ENCODE measurements around the gene TMEM41A. TPM values are rescaled to one million over a fixed set of nuclear protein-coding genes. Genes with fewer than 3 reads are reported as not detected.

The TMEM41A gene
- total RNA-seq, 1 donor from 2014 or later = 10.0 TPM

DNA sequence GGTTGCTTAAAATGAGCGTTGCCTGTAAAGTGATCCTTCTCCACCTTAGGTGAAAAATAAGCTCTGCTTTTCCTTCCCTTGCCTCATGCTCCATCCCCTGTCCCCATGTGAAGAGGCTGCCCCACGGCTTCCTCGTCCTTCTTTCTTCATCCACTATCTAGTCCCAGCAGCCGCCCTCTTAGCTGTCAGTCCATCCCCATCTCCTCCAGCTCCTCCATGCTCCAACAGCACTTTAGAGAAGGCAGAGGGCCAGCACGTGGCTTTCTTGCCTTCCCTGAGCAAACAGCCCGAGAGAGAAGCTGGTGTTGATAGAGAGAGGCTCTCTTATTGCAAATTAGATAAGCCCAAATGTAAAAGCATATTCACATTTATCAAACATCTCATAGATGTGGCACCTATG, 9.0 kb upstream of the TMEM41A start:
- Histone ChIP-seq H3K27me3 (ENCODE audit: low read depth) (no peaks in the 10 kb centered on the region), H3K4me3 (no peak overlapping the region), H3K9me3 (replicated peaks) (no peaks in the 10 kb centered on the region), H3K4me1 (peaks cover 13% of the 10 kb centered on the region), H3K36me3 (no peaks in the 10 kb centered on the region), H3K27ac (replicated peaks) (peak overlapping the region; percentile 31)
- intact Hi-C loops (cut with micrococcal nuclease) = no loop called here
- TF ChIP-seq, protein P1, sequence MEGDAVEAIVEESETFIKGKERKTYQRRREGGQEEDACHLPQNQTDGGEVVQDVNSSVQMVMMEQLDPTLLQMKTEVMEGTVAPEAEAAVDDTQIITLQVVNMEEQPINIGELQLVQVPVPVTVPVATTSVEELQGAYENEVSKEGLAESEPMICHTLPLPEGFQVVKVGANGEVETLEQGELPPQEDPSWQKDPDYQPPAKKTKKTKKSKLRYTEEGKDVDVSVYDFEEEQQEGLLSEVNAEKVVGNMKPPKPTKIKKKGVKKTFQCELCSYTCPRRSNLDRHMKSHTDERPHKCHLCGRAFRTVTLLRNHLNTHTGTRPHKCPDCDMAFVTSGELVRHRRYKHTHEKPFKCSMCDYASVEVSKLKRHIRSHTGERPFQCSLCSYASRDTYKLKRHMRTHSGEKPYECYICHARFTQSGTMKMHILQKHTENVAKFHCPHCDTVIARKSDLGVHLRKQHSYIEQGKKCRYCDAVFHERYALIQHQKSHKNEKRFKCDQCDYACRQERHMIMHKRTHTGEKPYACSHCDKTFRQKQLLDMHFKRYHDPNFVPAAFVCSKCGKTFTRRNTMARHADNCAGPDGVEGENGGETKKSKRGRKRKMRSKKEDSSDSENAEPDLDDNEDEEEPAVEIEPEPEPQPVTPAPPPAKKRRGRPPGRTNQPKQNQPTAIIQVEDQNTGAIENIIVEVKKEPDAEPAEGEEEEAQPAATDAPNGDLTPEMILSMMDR (IDR thresholded peaks at IDR 0.05; ENCODE audit: borderline replicate concordance) = no peak
- no peak for DNase-seq

DNA sequence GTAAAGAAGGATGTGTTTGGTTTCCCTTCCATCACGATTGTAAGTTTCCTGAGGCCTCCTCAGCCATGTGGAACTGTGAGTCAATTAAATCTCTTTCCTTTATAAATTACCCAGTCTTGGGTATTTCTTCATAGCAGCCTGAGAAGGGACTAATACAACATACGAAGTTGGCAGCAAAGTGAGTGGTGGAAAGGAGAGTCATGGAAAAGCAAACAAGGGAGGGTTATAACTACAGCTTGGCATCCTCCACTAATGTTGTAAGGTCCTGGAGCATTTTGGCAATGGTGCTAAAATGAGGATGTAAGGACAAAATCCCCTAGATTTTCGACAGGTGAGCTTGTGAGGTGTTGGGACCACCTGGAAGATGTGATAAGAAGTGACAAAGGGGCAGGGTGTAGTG, 5.8 kb upstream of the TMEM41A start:
- no peaks in the 10 kb centered on the region for H3K27me3 ChIP-seq (ENCODE audit: low read depth)
- TF ChIP-seq, protein P1 (IDR thresholded peaks at IDR 0.05; ENCODE audit: borderline replicate concordance) = no peak
- DNase-seq = no peak
- H3K36me3 ChIP-seq = no peaks in the 10 kb centered on the region
- H3K9me3 ChIP-seq (replicated peaks) = no peaks in the 10 kb centered on the region
- H3K4me3 ChIP-seq = no peak overlapping the region
- peaks cover 23% of the 10 kb centered on the region for H3K4me1 ChIP-seq
- intact Hi-C loops (cut with micrococcal nuclease) = no loop called here
- no peak overlapping the region for H3K27ac ChIP-seq (replicated peaks)

DNA sequence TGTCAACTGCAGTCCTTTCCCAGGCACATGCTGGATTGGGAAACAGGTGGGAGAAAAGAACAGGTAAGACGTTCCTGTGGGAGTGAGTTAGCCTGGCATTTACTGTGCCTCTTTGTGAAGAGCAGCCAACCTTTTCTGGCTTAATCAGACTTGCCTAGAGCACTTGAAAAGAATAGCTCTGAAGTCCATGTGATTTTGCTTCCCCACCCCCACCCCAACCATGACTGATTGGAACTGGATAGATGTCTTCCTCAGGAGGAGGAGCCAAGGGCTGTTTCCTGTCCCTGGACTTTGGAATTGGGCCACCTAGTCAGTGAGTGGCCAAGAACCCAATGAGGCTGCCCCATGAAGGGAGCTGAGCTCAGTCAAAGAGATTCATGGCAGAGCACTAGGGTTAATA, 4.7 kb upstream of the TMEM41A start:
- intact Hi-C loops (cut with micrococcal nuclease) = no loop called here
- peak overlapping the region; percentile 81 for H3K27ac ChIP-seq (replicated peaks)

GRCh38 chr3:185502987-185503386, 4.2 kb upstream of the TMEM41A start:
- Histone ChIP-seq H3K4me1 (peaks cover 37% of the 10 kb centered on the region), H3K27ac (replicated peaks) (peak overlapping the region; percentile 81), H3K27me3 (ENCODE audit: low read depth) (no peaks in the 10 kb centered on the region), H3K4me3 (no peak overlapping the region), H3K9me3 (replicated peaks) (no peaks in the 10 kb centered on the region), H3K36me3 (no peaks in the 10 kb centered on the region)
- peak; percentile 58 for DNase-seq
- intact Hi-C loops (cut with micrococcal nuclease) = no loop called here
- TF ChIP-seq, protein P1 (IDR thresholded peaks at IDR 0.05; ENCODE audit: borderline replicate concordance) = no peak

More for the DNA sequence above, 4.7 kb upstream of the TMEM41A start:
- Histone ChIP-seq H3K4me3 (no peak overlapping the region), H3K4me1 (peaks cover 32% of the 10 kb centered on the region), H3K9me3 (replicated peaks) (no peaks in the 10 kb centered on the region), H3K36me3 (no peaks in the 10 kb centered on the region), H3K27me3 (ENCODE audit: low read depth) (no peaks in the 10 kb centered on the region)
- TF ChIP-seq, protein P1 (IDR thresholded peaks at IDR 0.05; ENCODE audit: borderline replicate concordance) = no peak
- no peak for DNase-seq

DNA sequence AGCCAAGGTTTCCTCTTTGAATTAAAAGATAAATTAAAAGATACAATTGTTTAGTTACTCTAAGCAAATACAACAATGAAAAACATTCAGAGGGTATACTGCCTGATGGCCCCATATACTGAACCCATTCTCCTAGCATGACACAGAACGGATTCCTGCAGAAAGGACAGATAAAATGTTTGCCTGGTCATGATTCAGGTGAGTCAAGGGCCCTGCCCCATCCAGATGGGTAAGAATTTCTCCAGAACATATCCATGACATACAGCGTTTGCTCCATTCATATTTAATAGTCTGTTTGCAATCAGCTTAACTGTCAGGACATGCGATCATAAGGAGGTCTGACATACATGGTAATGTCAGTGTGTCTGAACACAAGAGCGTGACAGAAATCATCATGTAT, 8.6 kb downstream of the TMEM41A start:
- no peaks in the 10 kb centered on the region for H3K4me1 ChIP-seq
- no peaks in the 10 kb centered on the region for H3K27me3 ChIP-seq (ENCODE audit: low read depth)
- H3K9me3 ChIP-seq (replicated peaks) = no peaks in the 10 kb centered on the region
- H3K4me3 ChIP-seq = no peak overlapping the region
- H3K36me3 ChIP-seq = peaks cover 65% of the 10 kb centered on the region
- no peak overlapping the region for H3K27ac ChIP-seq (replicated peaks)
- TF ChIP-seq, protein P1 (IDR thresholded peaks at IDR 0.05; ENCODE audit: borderline replicate concordance) = no peak
- DNase-seq = no peak
- intact Hi-C loops (cut with micrococcal nuclease) = no loop called here

DNA sequence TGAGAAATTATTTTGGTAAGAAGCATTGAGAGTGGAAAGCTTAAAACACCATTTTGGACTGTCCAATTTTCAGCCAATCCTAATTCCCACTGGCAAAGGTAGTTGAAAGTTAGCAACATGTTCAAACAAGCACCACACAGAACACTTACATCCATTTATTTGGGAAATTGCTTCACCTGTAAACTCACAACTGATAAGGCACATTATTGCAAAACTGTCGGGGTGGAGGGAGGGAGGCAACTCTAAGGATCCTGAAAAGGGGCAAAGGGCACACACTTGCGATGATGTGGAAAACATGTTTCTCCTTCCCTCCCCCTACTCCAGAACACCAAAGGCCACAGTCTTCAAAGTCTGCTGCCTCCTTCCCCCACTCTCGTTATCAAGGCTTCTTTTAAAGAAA, 9.4 kb downstream of the TMEM41A start:
- Histone ChIP-seq H3K9me3 (replicated peaks) (no peaks in the 10 kb centered on the region), H3K4me3 (no peak overlapping the region), H3K4me1 (no peaks in the 10 kb centered on the region), H3K27me3 (ENCODE audit: low read depth) (no peaks in the 10 kb centered on the region), H3K36me3 (peaks cover 58% of the 10 kb centered on the region), H3K27ac (replicated peaks) (no peak overlapping the region)
- DNase-seq = no peak
- TF ChIP-seq, protein P1 (IDR thresholded peaks at IDR 0.05; ENCODE audit: borderline replicate concordance) = no peak
- intact Hi-C loops (cut with micrococcal nuclease) = no loop called here

Measured in left ventricle myocardium inferior (tissue), 1 donor.